Measurements from ENCODE around the gene HPSE2.

The HPSE2 gene

DNA sequence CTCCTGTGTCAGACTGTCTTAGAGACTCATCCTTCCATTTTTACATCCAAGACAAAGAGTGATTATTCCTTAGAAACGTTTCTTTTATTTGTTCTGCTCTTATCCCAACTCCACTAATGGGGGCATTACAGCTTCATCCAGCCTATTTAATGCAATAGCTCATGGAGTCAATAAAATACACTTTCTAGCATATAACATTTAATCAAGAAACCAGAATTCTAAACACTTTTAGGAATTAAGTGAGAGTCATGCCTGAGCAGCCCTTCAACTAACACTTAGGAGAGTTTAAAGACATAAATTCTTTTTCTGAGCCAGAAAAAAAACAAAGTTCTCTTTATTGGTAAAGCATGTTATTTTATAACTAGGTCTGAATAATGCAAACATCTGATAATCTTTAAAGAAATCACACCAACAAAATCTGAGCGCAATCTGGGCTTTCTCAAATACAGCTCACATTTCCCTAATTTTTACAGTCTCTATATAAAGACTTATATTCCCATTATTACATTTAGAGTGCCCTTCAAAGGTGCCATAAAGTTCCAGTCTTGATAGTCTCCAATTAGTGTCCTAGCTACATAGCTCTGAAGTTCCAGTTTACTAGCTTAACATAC, 427.3 kb downstream of the HPSE2 start:
- no peak overlapping the region for H2AFZ ChIP-seq
- H3K27me3 ChIP-seq (ENCODE audit: control insufficient read depth, insufficient read depth, low read length) = no peaks in the 10 kb centered on the region
- no peaks in the 10 kb centered on the region for H3K9me3 ChIP-seq (ENCODE audit: control insufficient read depth, low read length)
- H3K27ac ChIP-seq = no peak overlapping the region
- TF ChIP-seq, protein P1, sequence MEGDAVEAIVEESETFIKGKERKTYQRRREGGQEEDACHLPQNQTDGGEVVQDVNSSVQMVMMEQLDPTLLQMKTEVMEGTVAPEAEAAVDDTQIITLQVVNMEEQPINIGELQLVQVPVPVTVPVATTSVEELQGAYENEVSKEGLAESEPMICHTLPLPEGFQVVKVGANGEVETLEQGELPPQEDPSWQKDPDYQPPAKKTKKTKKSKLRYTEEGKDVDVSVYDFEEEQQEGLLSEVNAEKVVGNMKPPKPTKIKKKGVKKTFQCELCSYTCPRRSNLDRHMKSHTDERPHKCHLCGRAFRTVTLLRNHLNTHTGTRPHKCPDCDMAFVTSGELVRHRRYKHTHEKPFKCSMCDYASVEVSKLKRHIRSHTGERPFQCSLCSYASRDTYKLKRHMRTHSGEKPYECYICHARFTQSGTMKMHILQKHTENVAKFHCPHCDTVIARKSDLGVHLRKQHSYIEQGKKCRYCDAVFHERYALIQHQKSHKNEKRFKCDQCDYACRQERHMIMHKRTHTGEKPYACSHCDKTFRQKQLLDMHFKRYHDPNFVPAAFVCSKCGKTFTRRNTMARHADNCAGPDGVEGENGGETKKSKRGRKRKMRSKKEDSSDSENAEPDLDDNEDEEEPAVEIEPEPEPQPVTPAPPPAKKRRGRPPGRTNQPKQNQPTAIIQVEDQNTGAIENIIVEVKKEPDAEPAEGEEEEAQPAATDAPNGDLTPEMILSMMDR (IDR thresholded peaks at IDR 0.05) = no peak
- H3K4me2 ChIP-seq (ENCODE audit: low read length) = no peak overlapping the region
- no peaks in the 10 kb centered on the region for H3K79me2 ChIP-seq
- H3K4me1 ChIP-seq = no peaks in the 10 kb centered on the region
- H3K4me3 ChIP-seq (ENCODE audit: low read depth, low read length) = no peak overlapping the region
- no peak overlapping the region for H3K9ac ChIP-seq
- H3K36me3 ChIP-seq (ENCODE audit: control insufficient read depth, insufficient read depth, low read length) = no peaks in the 10 kb centered on the region

DNA sequence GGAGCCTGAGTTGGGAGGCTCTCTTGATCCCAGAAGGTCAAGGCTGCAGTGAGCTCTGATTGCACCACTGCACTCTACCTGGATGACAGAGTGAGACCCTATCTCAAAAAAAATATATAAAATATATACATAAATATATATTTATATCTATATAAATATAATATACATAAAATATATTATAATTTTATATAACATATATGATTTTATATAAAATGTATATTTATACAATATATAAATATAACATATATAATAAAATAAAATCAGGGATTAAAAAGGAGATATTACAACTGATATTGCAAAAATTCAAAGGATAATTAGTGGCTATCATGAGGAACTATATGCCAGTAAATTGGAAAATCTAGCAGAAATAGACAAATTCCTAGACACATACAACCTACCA, 435.4 kb downstream of the HPSE2 start:
- no peaks in the 10 kb centered on the region for H3K79me2 ChIP-seq
- H3K36me3 ChIP-seq (ENCODE audit: control insufficient read depth, insufficient read depth, low read length) = no peaks in the 10 kb centered on the region
- no peak overlapping the region for H3K9ac ChIP-seq
- no peaks in the 10 kb centered on the region for H3K27me3 ChIP-seq (ENCODE audit: control insufficient read depth, insufficient read depth, low read length)
- no peaks in the 10 kb centered on the region for H3K9me3 ChIP-seq (ENCODE audit: control insufficient read depth, low read length)
- TF ChIP-seq, protein P1 (IDR thresholded peaks at IDR 0.05) = no peak
- H3K27ac ChIP-seq = no peak overlapping the region
- H3K4me2 ChIP-seq (ENCODE audit: low read length) = no peak overlapping the region
- no peak overlapping the region for H3K4me3 ChIP-seq (ENCODE audit: low read depth, low read length)
- no peak overlapping the region for H2AFZ ChIP-seq
- H3K4me1 ChIP-seq = no peaks in the 10 kb centered on the region

DNA sequence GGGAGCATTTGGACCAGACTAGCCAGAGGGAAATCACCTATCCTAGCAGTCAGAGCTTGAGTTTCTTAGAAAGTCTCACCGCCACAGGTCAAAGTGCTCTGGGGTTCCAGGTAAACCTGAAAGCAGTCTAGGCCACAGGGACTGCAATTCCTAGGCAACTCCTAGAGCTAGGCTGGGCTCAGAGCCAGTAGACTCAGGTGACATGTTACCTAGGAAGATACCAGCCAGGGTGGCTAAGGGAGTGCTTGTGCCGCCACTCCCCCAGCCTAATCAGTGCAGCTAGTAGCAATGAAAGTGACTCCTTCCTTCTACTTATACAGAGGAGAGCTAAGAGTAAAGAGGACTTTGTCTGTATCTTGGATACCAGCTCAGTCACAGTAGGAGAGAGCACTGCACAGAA, 440.2 kb downstream of the HPSE2 start:
- no peaks in the 10 kb centered on the region for H3K9me3 ChIP-seq (ENCODE audit: control insufficient read depth, low read length)
- no peaks in the 10 kb centered on the region for H3K79me2 ChIP-seq
- TF ChIP-seq, protein P1 (IDR thresholded peaks at IDR 0.05) = no peak
- H3K4me2 ChIP-seq (ENCODE audit: low read length) = no peak overlapping the region
- no peaks in the 10 kb centered on the region for H3K27me3 ChIP-seq (ENCODE audit: control insufficient read depth, insufficient read depth, low read length)
- no peak overlapping the region for H3K27ac ChIP-seq
- no peak overlapping the region for H3K4me3 ChIP-seq (ENCODE audit: low read depth, low read length)
- no peaks in the 10 kb centered on the region for H3K4me1 ChIP-seq
- no peak overlapping the region for H2AFZ ChIP-seq
- no peaks in the 10 kb centered on the region for H3K36me3 ChIP-seq (ENCODE audit: control insufficient read depth, insufficient read depth, low read length)
- H3K9ac ChIP-seq = no peak overlapping the region

DNA sequence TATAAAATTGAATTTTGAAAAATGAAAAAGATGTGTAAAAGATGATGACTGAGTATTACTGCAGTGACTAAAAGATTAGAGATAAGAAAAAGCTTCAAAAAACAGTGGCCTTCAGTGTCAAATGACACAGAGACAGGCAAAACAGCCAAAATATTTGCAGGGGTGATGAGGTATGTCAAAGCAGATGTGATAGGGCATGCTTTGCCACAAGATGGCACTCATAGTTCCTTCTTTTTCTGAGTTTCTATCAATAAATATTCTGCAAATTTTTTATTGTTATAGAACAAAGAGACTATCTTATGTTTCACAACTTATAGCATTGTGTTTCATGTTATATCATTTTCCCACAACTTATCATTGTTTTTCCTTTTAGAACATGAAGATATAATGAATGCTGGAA, 444.8 kb downstream of the HPSE2 start:
- no peaks in the 10 kb centered on the region for H3K4me1 ChIP-seq
- H3K9me3 ChIP-seq (ENCODE audit: control insufficient read depth, low read length) = no peaks in the 10 kb centered on the region
- no peak overlapping the region for H2AFZ ChIP-seq
- H3K79me2 ChIP-seq = no peaks in the 10 kb centered on the region
- H3K4me2 ChIP-seq (ENCODE audit: low read length) = no peak overlapping the region
- TF ChIP-seq, protein P1 (IDR thresholded peaks at IDR 0.05) = no peak
- no peak overlapping the region for H3K9ac ChIP-seq
- H3K27ac ChIP-seq = no peak overlapping the region
- H3K4me3 ChIP-seq (ENCODE audit: low read depth, low read length) = no peak overlapping the region
- no peaks in the 10 kb centered on the region for H3K36me3 ChIP-seq (ENCODE audit: control insufficient read depth, insufficient read depth, low read length)
- no peaks in the 10 kb centered on the region for H3K27me3 ChIP-seq (ENCODE audit: control insufficient read depth, insufficient read depth, low read length)

DNA sequence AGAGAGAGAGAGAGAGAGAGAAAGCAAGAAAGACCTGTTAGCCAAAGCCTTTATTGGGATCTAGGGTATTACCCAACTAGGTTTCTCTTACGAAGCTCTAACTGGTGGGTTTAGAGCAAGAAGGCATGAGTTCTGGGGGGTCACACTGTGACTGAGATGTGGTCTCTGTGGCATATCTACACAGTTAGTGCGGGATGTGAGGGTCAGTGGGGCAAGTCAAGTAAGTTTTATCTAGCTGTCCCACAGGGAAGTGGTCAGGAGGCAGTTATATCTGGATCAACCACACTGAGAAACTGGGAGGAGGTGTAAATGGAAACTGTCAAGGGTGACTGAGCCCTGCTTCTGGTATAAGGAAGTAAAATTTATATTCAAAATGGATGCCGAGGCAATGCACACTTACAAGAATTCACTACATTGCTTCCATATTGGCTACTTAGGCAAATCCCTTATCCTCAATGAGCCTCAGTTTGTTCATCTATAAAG, 457.3 kb downstream of the HPSE2 start:
- TF ChIP-seq, protein P1 (IDR thresholded peaks at IDR 0.05) = no peak
- H3K27ac ChIP-seq = no peak overlapping the region
- no peak overlapping the region for H3K9ac ChIP-seq
- no peak overlapping the region for H3K4me2 ChIP-seq (ENCODE audit: low read length)
- H3K36me3 ChIP-seq (ENCODE audit: control insufficient read depth, insufficient read depth, low read length) = no peaks in the 10 kb centered on the region
- H3K79me2 ChIP-seq = no peaks in the 10 kb centered on the region
- H3K27me3 ChIP-seq (ENCODE audit: control insufficient read depth, insufficient read depth, low read length) = no peaks in the 10 kb centered on the region
- H3K9me3 ChIP-seq (ENCODE audit: control insufficient read depth, low read length) = no peaks in the 10 kb centered on the region
- no peaks in the 10 kb centered on the region for H3K4me1 ChIP-seq
- no peak overlapping the region for H3K4me3 ChIP-seq (ENCODE audit: low read depth, low read length)
- no peak overlapping the region for H2AFZ ChIP-seq

Measured in parathyroid adenoma (tissue), 2 donors.